ENCODE measurements around the gene TRAF1. TPM values are rescaled to one million over a fixed set of nuclear protein-coding genes. Genes with fewer than 3 reads are reported as not detected.
A peak's percentile ranks its signal among the peaks of the same experiment; 100 is the strongest.

TRAF1 gene
- total RNA-seq, 1 donor from 2014 or later, result 8.0 TPM

DNA sequence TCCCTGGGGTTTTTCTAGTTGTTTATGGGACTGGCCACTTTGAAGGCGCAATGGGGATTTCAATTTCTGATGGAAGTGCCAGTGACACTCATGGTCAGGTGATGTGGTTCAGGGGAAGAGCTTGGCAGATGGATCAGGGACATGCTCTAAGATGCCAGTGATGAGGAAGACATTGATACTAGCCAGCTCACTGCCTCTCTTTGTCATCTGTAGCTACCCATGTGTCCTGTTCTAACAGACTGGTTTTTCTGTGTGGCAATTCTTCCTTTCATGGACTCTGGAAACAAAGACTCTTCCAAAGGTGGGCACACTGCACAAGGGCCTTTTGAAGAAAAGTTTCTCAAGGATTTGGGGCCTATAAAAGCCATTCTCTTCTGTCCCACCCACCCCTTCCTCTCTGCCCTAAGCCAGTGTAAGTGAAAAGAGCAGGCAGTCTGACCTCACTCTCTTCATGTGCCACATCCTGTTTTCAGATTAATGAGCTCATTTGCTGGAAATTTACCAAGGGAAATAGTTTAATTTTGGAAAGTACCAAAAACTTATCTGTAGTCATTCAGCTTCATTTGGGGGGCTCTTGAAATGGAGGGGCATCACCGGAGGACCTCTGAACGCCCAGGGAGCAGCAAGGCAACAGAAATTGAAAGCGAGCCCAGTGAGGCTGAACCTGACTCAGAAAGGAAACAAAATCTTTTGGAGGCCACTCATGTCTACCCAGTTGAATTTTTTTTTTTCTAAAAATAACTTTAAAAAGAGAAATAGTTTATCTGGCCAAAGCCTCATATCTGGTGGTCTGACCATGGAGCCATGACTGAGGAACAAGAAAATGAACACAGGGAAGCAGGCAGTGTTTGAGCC is 4.9 kb upstream of the TRAF1 start:
- Mint-ChIP-seq H3K36me3 (no peaks in the 10 kb centered on the region), H3K27ac (peak overlapping the region; percentile 71), H3K4me1 (peaks cover 27% of the 10 kb centered on the region), H3K9me3 (no peaks in the 10 kb centered on the region), H3K4me3 (no peak overlapping the region), H3K27me3 (ENCODE audit: low read depth) (peaks cover 6% of the 10 kb centered on the region)
- DNase-seq (ENCODE audit: low spot score in 2 of 2, unreplicated experiment in 2 of 2), result no peak
- TF ChIP-seq, protein P1, sequence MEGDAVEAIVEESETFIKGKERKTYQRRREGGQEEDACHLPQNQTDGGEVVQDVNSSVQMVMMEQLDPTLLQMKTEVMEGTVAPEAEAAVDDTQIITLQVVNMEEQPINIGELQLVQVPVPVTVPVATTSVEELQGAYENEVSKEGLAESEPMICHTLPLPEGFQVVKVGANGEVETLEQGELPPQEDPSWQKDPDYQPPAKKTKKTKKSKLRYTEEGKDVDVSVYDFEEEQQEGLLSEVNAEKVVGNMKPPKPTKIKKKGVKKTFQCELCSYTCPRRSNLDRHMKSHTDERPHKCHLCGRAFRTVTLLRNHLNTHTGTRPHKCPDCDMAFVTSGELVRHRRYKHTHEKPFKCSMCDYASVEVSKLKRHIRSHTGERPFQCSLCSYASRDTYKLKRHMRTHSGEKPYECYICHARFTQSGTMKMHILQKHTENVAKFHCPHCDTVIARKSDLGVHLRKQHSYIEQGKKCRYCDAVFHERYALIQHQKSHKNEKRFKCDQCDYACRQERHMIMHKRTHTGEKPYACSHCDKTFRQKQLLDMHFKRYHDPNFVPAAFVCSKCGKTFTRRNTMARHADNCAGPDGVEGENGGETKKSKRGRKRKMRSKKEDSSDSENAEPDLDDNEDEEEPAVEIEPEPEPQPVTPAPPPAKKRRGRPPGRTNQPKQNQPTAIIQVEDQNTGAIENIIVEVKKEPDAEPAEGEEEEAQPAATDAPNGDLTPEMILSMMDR (IDR thresholded peaks at IDR 0.05; ENCODE audit: unreplicated experiment), result no peak

DNA sequence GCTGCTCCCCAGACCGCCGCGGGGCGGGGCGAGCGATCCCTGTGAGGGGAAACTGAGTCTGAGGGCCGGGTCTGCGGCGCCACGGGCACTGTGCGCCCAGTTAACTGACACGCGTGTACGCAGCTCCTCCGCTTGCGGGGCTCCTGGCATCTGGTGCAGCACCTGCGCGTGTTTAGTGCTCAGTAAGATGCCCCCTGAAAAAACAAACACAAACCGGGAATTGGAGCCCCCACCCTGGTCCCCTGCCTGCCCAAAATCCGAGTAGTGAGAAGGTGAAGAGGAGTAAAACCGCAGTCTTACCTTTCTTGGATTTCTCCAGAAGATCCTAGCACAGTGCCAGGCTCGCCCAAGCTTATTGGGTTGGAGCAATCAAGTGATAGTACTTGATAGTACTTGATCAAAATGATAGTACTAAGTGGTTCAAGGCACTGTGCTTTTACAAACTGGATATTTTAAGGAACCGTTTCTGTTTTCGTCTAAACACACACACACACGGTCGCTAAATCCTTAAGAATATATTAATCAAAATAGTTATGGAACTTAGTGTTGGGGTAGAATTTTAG is 2.7 kb upstream of the TRAF1 start:
- Mint-ChIP-seq H3K4me3 (peak overlapping the region; percentile 58), H3K36me3 (no peaks in the 10 kb centered on the region)

DNA sequence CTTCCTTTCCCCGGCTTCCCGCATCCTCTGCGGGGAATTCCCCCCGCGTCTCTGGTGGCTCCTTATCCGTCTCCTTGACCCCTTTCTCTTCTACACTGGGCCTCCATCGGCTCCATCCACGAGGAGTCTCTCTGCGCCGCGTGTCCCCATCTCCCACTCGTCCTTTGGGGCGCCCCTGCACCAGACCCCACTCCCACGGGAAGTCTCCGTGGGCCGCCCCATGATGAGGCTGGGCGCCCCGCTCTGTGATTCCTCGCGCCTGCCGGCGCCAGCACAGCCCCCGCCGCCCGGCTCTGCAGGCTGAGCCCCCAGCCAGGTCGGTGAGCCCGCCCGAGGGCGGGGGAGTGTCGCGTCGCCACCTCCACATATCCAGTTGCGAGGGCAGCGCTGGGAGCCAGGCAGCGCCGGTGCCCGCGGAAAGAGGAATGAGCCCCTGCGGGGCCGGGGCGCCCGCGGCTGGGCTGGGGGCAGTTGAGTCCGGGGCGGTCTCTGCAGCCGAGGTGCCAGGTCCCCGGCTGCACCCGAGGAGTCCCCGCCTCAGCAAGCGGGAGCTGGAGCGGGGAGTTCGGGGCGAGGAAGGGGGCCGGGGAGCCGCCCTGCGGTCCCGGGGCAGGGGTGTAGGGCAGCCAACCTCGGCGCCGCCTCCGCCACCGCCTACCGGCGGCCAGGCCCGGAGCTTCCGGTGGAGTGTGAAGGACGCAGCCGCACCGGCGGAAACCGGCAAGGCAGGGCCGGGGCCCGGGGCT is 2.1 kb upstream of the TRAF1 start:
- no peaks in the 10 kb centered on the region for H3K36me3 Mint-ChIP-seq
- peaks cover 6% of the 10 kb centered on the region for H3K27me3 Mint-ChIP-seq (ENCODE audit: low read depth)
- peaks cover 10% of the 10 kb centered on the region for H3K4me1 Mint-ChIP-seq
- H3K9me3 Mint-ChIP-seq, result no peaks in the 10 kb centered on the region
- TF ChIP-seq, protein P1 (IDR thresholded peaks at IDR 0.05; ENCODE audit: unreplicated experiment), result no peak
- H3K4me3 Mint-ChIP-seq, result peak overlapping the region; percentile 66
- peak overlapping the region; percentile 87 for H3K27ac Mint-ChIP-seq
- peak in 1 of 2 experiments; percentile 70 for DNase-seq (ENCODE audit: low spot score in 2 of 2, unreplicated experiment in 2 of 2)

More for the DNA sequence above, 2.7 kb upstream of the TRAF1 start:
- Mint-ChIP-seq H3K4me1 (peaks cover 12% of the 10 kb centered on the region), H3K9me3 (no peaks in the 10 kb centered on the region), H3K27me3 (ENCODE audit: low read depth) (peaks cover 6% of the 10 kb centered on the region), H3K27ac (no peak overlapping the region)
- TF ChIP-seq, protein P1 (IDR thresholded peaks at IDR 0.05; ENCODE audit: unreplicated experiment), result no peak
- DNase-seq (ENCODE audit: low spot score in 2 of 2, unreplicated experiment in 2 of 2), result no peak

DNA sequence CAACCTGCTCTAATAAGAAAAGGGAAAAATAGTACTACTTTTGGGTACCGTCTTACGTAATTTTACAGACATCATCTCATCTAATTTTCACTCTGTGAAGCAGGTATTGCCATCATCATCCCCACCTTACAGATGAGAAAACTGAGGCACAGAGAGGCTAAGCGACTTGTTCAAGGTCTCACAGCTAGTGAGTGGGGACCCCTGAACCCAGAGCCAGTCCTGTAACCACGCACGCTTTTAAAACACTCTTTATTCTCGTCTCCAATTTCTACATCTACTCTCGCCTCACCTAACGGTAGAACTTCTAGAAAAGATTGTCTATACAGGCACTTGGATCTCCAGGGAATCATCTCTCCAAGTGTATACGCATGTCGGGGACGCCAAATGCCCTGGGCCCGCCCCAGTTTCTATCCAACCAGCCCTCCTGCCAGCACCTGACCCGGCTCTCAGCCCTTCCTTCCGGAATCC is 1.5 kb upstream of the TRAF1 start:
- H3K27me3 Mint-ChIP-seq (ENCODE audit: low read depth), result peaks cover 2% of the 10 kb centered on the region
- DNase-seq (ENCODE audit: low spot score in 2 of 2, unreplicated experiment in 2 of 2), result no peak

More for the DNA sequence above, 1.5 kb upstream of the TRAF1 start:
- Mint-ChIP-seq H3K4me3 (peak overlapping the region; percentile 66), H3K4me1 (peaks cover 10% of the 10 kb centered on the region), H3K27ac (peak overlapping the region; percentile 87), H3K36me3 (no peaks in the 10 kb centered on the region), H3K9me3 (no peaks in the 10 kb centered on the region)
- TF ChIP-seq, protein P1 (IDR thresholded peaks at IDR 0.05; ENCODE audit: unreplicated experiment), result no peak
